ENCODE data around the gene ELF4.
"Not testable (repeated sequence)": the region's sequence is repeated elsewhere in the genome, so short reads cannot be mapped to it uniquely, and the experiment has no call there.

The ELF4 gene

DNA sequence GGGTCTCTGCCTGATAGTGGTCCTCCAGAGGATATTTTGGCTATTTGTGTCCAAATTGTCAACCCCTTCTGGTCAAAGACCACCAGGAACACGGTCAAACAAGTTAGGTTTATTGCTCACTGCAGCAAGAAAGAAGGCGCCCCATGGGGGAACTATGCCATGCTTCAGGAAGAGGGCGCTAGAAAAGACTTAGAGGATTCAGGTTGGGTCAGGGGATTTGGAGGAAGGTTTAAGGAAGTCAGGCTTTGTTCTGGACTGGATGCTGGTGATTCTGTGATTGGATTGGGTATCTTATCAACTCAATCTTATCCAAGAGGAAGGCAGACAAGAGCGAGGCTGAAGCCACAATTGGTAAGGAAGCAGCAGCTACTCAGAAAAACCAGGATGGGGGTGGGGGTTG is 14.3 kb upstream of the ELF4 start:
- DNase-seq (ENCODE audit: low read depth in 1 of 2, low spot score in 1 of 2) = no peak
- in situ Hi-C loops (cut with HindIII; ENCODE audit: low pct_unique_long_range_greater_than_20kb, low sequenced_read_pairs) = no loop called here
- no peak for TF ChIP-seq JUND (IDR thresholded peaks at IDR 0.05; ENCODE audit: low read depth)

DNA sequence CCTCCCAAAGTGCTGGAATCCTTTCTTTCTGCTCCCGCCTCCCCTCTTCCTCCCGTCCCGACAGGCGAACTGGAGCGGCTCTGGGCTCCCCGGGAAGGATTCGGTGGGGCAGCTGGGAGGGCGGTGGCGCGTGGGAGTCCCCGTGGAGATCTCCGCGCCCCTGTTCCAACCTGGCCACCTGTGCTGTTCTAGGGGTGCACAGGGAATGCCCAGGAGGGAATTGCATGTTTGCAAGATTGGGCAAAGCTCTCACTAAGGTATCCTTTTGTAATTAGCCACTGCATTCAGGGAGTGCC is 11.2 kb upstream of the ELF4 start:
- DNase-seq (ENCODE audit: low read depth in 1 of 2, low spot score in 1 of 2) = no peak
- TF ChIP-seq JUND (IDR thresholded peaks at IDR 0.05; ENCODE audit: low read depth) = no peak
- in situ Hi-C loops (cut with HindIII; ENCODE audit: low pct_unique_long_range_greater_than_20kb, low sequenced_read_pairs) = no loop called here

DNA sequence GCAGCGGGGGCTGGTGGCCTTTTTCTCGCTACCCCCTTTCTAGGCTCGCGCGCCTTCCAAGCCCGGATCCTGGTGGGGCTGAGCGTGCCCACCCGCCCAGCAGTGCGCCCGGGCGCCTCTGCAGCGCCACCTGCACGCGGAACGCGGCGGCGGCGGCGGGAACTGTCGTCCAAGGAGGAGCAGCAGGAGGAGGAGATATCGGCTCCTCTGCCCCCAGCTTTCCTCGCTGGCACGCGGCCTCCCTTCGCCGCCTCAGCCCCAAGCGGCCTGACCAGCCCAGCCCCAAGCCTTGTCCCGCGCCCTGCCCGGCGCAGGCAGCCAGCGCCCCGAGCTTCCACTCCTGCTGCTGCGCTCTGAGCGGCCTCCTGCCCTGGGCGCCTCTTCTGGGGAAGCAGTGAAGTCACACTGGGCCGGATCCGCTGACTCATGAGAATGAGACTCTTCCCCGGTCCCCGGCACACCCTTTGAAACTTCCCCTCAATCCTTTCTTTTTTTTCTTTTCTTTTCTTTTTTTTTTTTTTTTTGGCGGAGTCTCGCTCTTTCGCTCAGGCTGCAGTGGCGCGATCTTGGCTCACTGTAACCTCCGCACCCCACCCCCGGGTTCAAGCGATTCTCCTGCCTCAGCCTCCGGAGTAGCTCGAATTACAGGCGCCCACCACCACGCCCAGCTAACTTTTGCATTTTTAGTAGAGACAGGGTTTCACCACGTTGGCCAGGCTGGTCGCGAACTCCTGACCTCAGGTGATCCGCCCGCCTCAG is 10.6 kb upstream of the ELF4 start:
- TF ChIP-seq JUND (IDR thresholded peaks at IDR 0.05; ENCODE audit: low read depth) = no peak
- no peak for DNase-seq (ENCODE audit: low read depth in 1 of 2, low spot score in 1 of 2)
- in situ Hi-C loops (cut with HindIII; ENCODE audit: low pct_unique_long_range_greater_than_20kb, low sequenced_read_pairs) = no loop called here

DNA sequence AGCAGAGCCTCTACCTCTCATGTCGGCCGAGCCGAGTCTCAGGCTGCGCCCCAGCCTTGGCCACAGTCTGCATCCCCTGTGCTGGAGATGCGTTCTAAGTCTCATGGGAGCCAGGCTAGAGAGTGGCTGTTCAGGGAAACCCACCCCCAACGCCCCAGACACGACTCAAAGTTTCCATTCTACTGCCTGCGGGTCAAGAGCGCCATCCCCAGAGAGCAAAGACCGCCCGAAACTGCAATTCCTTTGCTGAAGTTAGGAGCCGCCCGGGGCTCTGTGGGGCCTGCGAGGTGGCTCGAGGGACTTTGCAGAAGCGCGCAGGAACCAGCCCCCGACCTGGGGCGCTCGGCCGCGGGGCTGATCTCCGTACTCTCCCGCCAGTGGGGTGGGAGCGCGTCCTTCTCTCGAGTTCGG is 10.0 kb upstream of the ELF4 start:
- no peak for DNase-seq (ENCODE audit: low read depth in 1 of 2, low spot score in 1 of 2)
- TF ChIP-seq JUND (IDR thresholded peaks at IDR 0.05; ENCODE audit: low read depth) = no peak
- in situ Hi-C loops (cut with HindIII; ENCODE audit: low pct_unique_long_range_greater_than_20kb, low sequenced_read_pairs) = no loop called here

DNA sequence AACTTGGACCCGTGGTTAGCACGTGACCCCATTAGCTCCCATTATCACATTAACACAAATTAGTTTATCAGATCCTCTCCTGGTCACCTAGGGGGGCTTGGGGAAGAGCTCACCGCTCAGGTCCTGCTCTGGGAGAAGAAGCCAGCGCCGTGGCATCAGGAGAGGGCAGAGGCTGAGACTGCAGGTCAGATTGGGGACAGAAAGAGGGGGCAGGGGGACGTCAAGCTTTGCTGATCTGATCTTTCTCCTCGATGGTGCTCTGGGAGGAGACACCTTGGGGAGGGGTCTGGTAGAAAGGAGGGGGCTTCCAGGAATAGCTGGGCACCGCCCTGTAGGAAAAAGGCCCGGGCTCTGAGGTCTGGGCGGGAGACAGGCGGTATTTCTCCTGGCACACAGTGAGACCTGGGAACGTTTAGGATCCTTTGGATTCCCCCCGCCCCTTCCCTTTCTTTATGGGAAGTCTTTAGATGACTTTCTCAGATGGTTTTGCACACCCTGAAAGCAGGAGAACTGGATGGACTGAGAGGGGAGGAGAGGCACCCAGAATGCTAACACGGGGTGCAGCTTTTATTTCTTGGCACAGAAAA is 9.1 kb upstream of the ELF4 start:
- in situ Hi-C loops (cut with HindIII; ENCODE audit: low pct_unique_long_range_greater_than_20kb, low sequenced_read_pairs) = no loop called here
- DNase-seq (ENCODE audit: low read depth in 1 of 2, low spot score in 1 of 2) = no peak
- TF ChIP-seq JUND (IDR thresholded peaks at IDR 0.05; ENCODE audit: low read depth) = no peak

DNA sequence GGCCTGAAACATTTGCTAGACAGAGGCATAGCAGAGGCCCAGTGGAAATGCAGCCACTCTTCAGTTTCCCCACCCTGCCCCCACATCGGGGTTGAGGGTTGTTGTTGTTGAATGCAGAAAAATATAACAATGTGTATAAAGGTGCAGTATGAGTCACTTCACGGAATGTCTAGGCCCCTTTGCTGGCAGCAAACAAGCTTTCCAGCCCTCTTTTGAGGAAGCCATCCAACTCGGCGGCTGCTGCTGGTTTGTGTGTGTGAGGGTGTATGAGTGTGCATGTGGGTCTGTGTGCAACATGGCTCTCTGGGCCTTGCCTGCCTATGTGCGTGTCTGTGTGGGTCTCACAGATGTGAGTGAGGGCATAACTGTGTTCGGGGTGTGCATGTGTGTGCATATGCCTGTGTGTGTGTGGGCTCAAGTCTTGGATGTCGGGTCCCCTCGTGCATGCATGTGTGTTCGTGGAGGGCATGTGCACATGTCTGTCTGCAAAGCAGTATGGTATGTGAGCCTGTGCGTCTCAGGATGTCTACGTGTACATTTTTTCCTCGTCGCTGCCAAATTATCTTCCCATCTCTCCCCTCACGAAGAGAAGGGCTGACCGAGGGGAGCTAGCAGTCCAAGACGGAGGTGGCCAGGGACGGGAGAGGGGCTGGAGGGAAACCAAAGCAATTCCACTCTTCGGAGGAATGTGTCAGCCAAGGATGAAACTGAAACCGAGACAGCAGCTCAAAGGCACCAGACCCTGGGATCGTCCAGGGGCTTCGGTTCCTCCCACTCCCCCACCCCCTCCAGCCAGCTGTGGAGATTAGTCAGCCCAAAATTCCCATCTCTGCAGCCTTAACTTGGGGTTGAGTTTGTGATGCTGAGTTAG is 8.4 kb upstream of the ELF4 start:
- no peak for DNase-seq (ENCODE audit: low read depth in 1 of 2, low spot score in 1 of 2)
- TF ChIP-seq JUND (IDR thresholded peaks at IDR 0.05; ENCODE audit: low read depth) = no peak
- in situ Hi-C loops (cut with HindIII; ENCODE audit: low pct_unique_long_range_greater_than_20kb, low sequenced_read_pairs) = no loop called here

DNA sequence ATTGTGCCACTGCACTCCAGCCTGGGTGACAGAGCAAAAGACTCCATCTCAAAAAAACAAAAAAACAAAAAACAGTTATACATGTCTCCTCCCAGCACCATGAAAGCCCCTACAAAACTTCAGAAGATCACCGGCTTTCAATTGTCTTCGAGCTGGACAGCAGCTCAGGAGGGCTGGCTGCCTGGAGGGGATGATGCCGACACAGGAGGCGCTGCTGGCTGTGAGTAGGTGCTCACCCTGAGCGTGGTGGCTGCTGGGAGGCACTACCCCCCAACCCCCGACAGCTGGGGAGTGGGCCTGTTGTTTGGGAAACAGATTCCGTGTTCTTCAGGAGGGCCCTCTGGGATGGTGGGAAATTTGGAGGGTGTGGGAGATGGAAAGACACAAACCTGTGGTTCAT is 6.9 kb upstream of the ELF4 start:
- in situ Hi-C loops (cut with HindIII; ENCODE audit: low pct_unique_long_range_greater_than_20kb, low sequenced_read_pairs) = no loop called here
- no peak for DNase-seq (ENCODE audit: low read depth in 1 of 2, low spot score in 1 of 2)
- no peak for TF ChIP-seq JUND (IDR thresholded peaks at IDR 0.05; ENCODE audit: low read depth)

DNA sequence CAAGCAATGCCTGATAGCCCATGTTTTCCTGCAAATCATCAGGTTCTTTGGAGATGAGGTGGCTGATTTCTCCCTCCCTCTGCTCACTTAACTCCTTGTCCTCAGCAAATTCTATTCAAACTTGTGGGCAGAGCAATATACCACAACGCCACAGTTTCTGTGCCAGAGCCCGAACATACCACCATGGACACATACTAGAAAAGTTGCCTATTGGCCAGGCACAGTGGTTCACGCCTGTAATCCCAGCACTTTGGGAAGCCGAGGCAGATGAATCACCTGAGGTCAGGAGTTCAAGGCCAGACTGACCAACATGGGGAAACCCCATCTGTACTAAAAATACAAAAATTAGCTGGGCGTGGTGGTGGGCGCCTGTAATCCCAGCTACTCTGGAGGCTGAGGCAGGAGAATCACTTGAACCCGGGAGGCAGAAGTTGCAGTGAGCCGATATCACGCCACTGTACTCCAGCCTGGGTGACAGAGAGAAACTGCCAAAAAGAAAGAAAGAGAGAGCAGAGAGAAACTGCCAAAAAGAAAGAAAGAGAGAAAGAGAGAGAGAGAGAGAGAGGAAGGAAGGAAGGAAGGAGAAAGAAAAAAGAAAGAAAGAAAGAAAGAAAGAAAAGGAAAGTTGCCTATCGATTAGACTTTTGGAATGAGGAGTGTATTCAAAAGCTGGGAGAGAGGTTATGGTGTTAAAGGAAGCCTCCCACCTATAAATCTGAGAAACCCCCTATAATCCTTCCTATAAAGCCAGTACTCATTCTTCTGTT is 5.0 kb upstream of the ELF4 start:
- in situ Hi-C loops (cut with HindIII; ENCODE audit: low pct_unique_long_range_greater_than_20kb, low sequenced_read_pairs); DNase-seq (ENCODE audit: low read depth in 1 of 2, low spot score in 1 of 2): not testable (repeated sequence)

DNA sequence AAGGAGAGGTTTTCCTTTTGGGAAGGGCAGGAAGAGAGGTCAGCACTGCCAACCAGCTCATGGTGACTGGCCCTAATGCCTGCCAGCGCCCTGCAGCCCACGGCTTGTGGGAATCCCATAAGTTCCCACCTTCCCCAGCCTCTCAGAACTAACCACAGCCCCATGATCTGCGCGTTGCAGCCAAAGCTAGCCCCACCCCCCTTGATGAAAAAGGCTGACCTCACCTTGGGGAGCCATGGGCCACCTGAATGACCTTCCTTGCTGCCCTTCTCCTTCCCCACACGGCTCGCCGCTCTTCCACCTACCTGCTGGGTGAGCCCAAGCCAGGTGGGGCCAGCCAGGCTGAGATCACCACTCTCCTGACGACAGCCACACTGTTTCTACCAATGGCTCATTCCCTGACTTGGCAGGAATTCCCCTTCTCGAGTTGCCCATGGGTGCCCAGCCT is 3.9 kb upstream of the ELF4 start:
- TF ChIP-seq JUND (IDR thresholded peaks at IDR 0.05; ENCODE audit: low read depth) = no peak
- no peak for DNase-seq (ENCODE audit: low read depth in 1 of 2, low spot score in 1 of 2)
- in situ Hi-C loops (cut with HindIII; ENCODE audit: low pct_unique_long_range_greater_than_20kb, low sequenced_read_pairs) = no loop called here

DNA sequence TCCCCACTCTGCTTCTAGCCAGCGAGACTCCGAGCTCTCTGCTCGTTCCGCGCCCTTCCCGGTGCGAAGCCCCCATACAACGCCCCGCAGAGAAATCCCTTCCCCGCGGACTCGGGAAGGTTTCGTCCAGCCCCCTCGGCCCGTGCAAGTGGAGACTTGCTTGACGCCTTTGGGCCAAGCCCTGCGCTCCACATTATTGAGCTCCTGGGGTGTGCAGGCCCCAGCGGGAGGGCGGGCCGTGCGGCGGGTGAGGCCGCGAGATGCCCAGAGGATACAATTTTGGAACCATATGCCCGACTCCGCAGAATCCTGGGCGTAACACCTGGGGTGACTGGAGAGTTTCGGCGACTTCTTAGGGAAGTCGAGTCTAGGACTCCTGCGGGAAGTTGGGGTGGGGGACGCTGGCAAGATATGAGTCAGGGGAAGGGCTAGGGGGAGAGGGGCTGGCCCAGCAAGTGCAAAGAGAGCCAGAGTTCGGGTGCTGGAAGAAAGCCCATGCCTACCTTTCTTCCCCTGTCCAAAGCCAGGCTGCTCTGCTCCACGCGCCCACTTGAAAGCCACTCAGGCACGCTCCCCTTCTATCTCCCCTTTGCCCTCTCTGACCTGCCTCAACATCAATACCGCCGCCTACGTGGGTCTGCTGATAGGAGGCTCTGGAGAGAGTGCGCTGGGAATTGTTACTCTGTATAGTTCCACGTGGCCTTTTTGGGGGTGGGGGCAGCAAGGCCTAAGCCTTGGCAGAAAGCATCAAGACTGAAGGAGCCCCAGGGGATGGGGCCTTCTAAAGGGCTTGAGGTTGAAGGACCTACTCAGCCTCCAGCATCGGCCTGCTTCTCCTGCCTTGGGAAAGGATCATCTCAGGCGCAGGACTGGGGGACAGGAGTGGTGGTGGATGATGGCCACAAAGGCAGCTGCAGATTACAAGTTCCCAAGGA is 1.2 kb upstream of the ELF4 start:
- in situ Hi-C loops (cut with HindIII; ENCODE audit: low pct_unique_long_range_greater_than_20kb, low sequenced_read_pairs) = no loop called here
- TF ChIP-seq JUND (IDR thresholded peaks at IDR 0.05; ENCODE audit: low read depth) = no peak
- DNase-seq (ENCODE audit: low read depth in 1 of 2, low spot score in 1 of 2) = peak in 1 of 2 experiments; percentile 45

DNA sequence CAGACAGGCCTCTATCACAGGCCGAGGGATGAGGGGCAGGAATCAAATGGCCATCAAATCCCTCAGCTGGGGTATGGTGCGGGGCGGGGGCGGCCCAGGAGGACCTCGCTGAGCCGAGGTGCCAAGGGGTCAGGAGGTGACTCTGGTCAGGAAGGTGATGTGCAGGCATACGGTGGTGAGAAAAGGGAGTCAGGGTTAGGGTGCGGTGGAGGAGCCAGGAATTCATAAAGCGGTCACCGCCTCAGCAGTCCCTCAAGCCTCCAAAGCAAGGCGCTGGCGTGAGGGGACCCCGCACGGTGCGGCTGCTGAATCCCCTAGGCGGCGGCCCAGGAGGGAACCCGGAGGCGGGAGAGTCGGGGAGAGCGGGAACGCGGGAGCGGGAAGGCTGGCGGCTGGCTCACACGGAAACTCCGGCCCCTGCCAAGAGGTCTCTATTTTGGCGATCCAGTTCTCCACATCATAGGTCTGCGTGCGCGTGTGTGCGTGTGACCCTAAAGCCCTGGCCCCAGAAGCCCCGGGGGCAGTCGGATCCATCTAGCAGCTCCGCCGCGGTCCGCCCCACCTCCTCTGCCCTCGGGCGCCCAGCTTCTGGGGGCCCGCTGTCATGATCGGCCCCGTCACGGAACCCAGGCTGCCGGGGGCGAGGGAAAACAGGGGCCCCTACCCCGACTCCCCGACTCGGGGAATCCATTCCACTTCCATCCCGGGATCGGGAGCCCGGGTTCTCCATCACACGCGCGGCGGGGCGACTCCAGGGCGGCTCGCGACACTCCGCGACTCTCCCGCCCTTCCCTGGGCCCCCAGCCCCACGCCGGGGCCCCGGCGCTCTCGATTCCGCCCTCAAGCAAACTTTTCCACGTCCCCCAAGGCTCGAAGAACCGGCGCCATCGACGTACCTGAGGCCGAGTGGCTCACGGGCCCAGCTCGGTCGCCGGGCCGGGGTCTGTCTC is 593 bp downstream of the ELF4 start:
- no peak for DNase-seq (ENCODE audit: low read depth in 1 of 2, low spot score in 1 of 2)
- in situ Hi-C loops (cut with HindIII; ENCODE audit: low pct_unique_long_range_greater_than_20kb, low sequenced_read_pairs) = no loop called here
- no peak for TF ChIP-seq JUND (IDR thresholded peaks at IDR 0.05; ENCODE audit: low read depth)
